Neural cell (in vitro differentiated cells): ENCODE data around the gene MAD1L1.

Experiments used
- CTCF ChIP-seq: fragments of 450-650 bp; IDR thresholded peaks from 2 replicates; pipeline ENCODE4 v1.5.1; 2014; ENCODE audit warnings: antibody characterized with exemption, mild to moderate bottlenecking, moderate library complexity; ENCODE audit not compliant: poor library complexity, severe bottlenecking
- EZH2 ChIP-seq: fragments of 200-600, 300-800 bp; shearing (Covaris generic), sonication (generic); IDR thresholded peaks from 2 replicates; pipeline ENCODE4 v1.6.1; 2014; ENCODE audit warnings: antibody characterized with exemption, low read length, borderline replicate concordance, mild to moderate bottlenecking; ENCODE audit not compliant: insufficient read depth, poor library complexity, severe bottlenecking

DNA sequence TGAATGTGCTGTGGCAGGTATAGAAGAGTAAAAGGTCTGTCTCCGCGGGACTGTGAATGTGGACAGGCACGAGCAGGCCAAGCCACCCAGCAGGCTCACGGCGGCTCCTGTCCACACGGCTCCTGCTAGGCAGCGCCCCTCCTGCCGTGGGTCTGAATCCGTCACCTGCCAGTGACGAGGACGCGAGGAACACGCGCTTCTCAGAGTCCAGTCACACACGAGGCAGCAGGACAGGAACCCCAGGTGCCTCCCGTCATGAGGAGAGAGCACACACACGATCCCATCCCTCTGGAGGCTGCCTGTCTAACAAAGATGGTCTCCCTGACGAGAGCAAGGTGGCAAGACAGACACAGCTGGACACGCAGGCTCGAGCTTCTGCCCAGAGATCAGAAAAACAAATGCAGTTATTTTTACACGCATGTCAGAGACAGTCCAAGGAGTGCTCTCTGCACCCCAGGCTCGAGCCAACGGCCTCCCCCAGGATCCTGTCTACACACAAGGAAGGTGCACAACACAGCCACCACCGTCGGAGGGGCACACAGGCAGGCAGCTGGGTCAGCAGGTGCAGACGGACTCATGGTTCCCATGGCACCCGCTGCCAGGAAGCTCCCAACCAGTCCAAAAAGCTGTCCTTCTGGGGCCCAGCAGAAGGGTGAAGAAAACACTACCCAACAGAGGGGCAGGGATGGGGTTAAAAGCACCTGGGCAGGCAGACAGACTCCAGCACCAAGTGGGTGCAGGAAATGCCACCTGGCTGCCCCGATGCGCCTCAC, 103.2 kb downstream of the MAD1L1 start:
- TF ChIP-seq EZH2 (no peak), CTCF (no peak)
